Measurements from ENCODE around the gene RASA2. TPM values are rescaled to one million over a fixed set of nuclear protein-coding genes. Genes with fewer than 3 reads are reported as not detected.

The RASA2 gene
- total RNA-seq, 1 experiment from 2014 or later, result 14.5 TPM

DNA sequence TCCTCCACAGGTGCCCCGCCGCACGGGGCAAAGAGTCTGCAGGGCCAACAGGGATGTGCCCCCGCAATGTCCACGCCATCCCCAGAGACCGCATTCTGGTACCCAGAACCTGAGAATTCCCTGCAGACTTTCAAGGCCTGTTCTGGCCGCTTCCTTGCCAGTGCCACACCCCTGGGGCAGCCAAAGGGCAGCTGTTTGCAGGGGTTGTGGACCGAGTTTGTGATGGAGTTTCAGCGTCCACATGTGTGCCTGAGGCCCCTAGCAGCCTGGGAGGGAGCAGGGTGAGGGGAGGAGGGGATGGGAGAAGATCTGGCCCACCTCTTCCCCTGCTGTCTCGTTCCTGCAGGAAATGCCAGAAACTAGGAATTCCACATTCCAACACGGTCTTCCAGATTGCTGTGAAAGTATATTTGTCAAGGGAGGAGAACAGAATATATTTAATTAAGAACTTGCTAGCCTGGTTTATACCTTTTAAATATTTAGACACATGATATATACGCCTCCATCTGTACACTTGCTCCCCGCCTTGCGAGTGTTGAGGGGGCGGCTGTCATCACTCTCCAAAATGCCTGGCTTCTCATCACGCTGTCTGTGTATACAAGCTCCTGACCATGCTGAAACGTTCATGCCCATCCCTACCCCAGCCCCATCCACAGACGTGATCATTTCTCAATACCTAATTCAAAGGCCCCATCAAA lies 31.1 kb upstream of the RASA2 start:
- no TSS peak for BruUV-seq (replicated peaks)
- ATAC-seq, result no peak
- DNase-seq (ENCODE audit: low read depth, low spot score), result no peak
- no peaks in the 10 kb centered on the region for H3K36me3 ChIP-seq (ENCODE audit: control insufficient read depth, insufficient read depth, low read length)
- no peaks in the 10 kb centered on the region for H3K27me3 ChIP-seq (ENCODE audit: control insufficient read depth, insufficient read depth, low read length)
- CTCF ChIA-PET, result interaction anchor here (1.6 kb wide), 1 partner anchor 144 kb away, joined by 15 read pairs; no protein-coding TSS in a partner anchor
- POLR2A ChIA-PET, result no interaction called here
- no peak overlapping the region for H3K4me3 ChIP-seq (ENCODE audit: low read depth in 2 of 2, low read length in 2 of 2)
- in situ Hi-C loops (cut with HindIII; ENCODE audit: low pct_unique_long_range_greater_than_20kb, low sequenced_read_pairs), result no loop called here
- no peak overlapping the region for H3K27ac ChIP-seq (ENCODE audit: low read length)
- H3K9me3 ChIP-seq (ENCODE audit: control insufficient read depth, insufficient read depth, low read depth, low read length), result no peaks in the 10 kb centered on the region
- no peaks in the 10 kb centered on the region for H3K4me1 ChIP-seq (ENCODE audit: control insufficient read depth, insufficient read depth, low read length)
- TF ChIP-seq SIN3A (IDR thresholded peaks at IDR 0.05; ENCODE audit: borderline replicate concordance, insufficient read depth, low read depth, low read length) (no peak), POLR2AphosphoS5 (IDR thresholded peaks at IDR 0.05; ENCODE audit: low read depth, low read length) (no peak), TCF7L2 (IDR thresholded peaks at IDR 0.05; ENCODE audit: low read depth, low read length) (no peak)
- TF ChIP-seq, protein P1, sequence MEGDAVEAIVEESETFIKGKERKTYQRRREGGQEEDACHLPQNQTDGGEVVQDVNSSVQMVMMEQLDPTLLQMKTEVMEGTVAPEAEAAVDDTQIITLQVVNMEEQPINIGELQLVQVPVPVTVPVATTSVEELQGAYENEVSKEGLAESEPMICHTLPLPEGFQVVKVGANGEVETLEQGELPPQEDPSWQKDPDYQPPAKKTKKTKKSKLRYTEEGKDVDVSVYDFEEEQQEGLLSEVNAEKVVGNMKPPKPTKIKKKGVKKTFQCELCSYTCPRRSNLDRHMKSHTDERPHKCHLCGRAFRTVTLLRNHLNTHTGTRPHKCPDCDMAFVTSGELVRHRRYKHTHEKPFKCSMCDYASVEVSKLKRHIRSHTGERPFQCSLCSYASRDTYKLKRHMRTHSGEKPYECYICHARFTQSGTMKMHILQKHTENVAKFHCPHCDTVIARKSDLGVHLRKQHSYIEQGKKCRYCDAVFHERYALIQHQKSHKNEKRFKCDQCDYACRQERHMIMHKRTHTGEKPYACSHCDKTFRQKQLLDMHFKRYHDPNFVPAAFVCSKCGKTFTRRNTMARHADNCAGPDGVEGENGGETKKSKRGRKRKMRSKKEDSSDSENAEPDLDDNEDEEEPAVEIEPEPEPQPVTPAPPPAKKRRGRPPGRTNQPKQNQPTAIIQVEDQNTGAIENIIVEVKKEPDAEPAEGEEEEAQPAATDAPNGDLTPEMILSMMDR (IDR thresholded peaks at IDR 0.05), result no peak
- TF ChIP-seq, protein P2, sequence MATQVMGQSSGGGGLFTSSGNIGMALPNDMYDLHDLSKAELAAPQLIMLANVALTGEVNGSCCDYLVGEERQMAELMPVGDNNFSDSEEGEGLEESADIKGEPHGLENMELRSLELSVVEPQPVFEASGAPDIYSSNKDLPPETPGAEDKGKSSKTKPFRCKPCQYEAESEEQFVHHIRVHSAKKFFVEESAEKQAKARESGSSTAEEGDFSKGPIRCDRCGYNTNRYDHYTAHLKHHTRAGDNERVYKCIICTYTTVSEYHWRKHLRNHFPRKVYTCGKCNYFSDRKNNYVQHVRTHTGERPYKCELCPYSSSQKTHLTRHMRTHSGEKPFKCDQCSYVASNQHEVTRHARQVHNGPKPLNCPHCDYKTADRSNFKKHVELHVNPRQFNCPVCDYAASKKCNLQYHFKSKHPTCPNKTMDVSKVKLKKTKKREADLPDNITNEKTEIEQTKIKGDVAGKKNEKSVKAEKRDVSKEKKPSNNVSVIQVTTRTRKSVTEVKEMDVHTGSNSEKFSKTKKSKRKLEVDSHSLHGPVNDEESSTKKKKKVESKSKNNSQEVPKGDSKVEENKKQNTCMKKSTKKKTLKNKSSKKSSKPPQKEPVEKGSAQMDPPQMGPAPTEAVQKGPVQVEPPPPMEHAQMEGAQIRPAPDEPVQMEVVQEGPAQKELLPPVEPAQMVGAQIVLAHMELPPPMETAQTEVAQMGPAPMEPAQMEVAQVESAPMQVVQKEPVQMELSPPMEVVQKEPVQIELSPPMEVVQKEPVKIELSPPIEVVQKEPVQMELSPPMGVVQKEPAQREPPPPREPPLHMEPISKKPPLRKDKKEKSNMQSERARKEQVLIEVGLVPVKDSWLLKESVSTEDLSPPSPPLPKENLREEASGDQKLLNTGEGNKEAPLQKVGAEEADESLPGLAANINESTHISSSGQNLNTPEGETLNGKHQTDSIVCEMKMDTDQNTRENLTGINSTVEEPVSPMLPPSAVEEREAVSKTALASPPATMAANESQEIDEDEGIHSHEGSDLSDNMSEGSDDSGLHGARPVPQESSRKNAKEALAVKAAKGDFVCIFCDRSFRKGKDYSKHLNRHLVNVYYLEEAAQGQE (IDR thresholded peaks at IDR 0.05; ENCODE audit: insufficient read depth in 1 of 2, low read depth in 2 of 2, low read length in 1 of 2), result no peak
- intact Hi-C loops (cut with micrococcal nuclease; ENCODE audit: unreplicated experiment), result loop anchor here (2.0 kb wide), 2 partner anchors 95 to 149 kb away; no protein-coding TSS in a partner anchor

DNA sequence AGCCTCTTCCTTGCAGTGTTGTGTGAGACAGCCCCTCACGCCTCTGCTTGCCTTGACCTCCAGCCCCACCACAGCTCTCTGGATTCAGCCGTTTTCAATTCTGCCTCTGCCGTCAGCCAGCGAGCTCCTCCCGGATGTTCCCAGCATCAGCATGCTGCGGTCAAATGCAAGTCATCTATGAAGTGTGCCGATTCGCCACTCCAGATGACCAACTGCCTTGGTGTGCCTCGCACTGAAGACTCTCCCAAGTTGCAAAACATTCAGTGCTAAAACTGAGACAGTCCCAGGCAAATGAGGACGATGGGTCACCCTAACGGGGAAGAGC lies 30.6 kb upstream of the RASA2 start:
- H3K4me3 ChIP-seq (ENCODE audit: low read depth in 2 of 2, low read length in 2 of 2), result no peak overlapping the region
- in situ Hi-C loops (cut with HindIII; ENCODE audit: low pct_unique_long_range_greater_than_20kb, low sequenced_read_pairs), result no loop called here
- POLR2A ChIA-PET, result no interaction called here
- H3K4me1 ChIP-seq (ENCODE audit: control insufficient read depth, insufficient read depth, low read length), result no peaks in the 10 kb centered on the region
- no peak overlapping the region for H3K27ac ChIP-seq (ENCODE audit: low read length)
- TF ChIP-seq TCF7L2 (IDR thresholded peaks at IDR 0.05; ENCODE audit: low read depth, low read length) (no peak), POLR2AphosphoS5 (IDR thresholded peaks at IDR 0.05; ENCODE audit: low read depth, low read length) (no peak), SIN3A (IDR thresholded peaks at IDR 0.05; ENCODE audit: borderline replicate concordance, insufficient read depth, low read depth, low read length) (no peak)
- TF ChIP-seq, protein P1 (IDR thresholded peaks at IDR 0.05), result no peak
- TF ChIP-seq, protein P2 (IDR thresholded peaks at IDR 0.05; ENCODE audit: insufficient read depth in 1 of 2, low read depth in 2 of 2, low read length in 1 of 2), result no peak
- DNase-seq (ENCODE audit: low read depth, low spot score) (no peak), ATAC-seq (no peak)
- H3K9me3 ChIP-seq (ENCODE audit: control insufficient read depth, insufficient read depth, low read depth, low read length), result no peaks in the 10 kb centered on the region
- intact Hi-C loops (cut with micrococcal nuclease; ENCODE audit: unreplicated experiment), result no loop called here
- no TSS peak for BruUV-seq (replicated peaks)
- H3K36me3 ChIP-seq (ENCODE audit: control insufficient read depth, insufficient read depth, low read length), result no peaks in the 10 kb centered on the region
- CTCF ChIA-PET, result no interaction called here
- H3K27me3 ChIP-seq (ENCODE audit: control insufficient read depth, insufficient read depth, low read length), result no peaks in the 10 kb centered on the region
